Ovary (tissue), 9 donors: ENCODE results near the gene PCSK2. TPM values are rescaled to one million over a fixed set of nuclear protein-coding genes. Genes with fewer than 3 reads are reported as not detected.

ENCODE experiments used
- DNase-seq, 5 donors: peaks; one replicate each; pipeline ENCODE4 v3.0.0-alpha.2; 2019 to 2020
- H3K27ac ChIP-seq, 2 donors: fragments of 200-600 bp; one replicate each; pipeline versions ENCODE4 v1.5.1 to v1.8.0; 2019 to 2022
- H3K27me3 ChIP-seq: fragments of 200-600 bp; one replicate; pipeline ENCODE4 v1.8.0; 2022
- H3K36me3 ChIP-seq: fragments of 200-600 bp; sonication (generic); one replicate; pipeline ENCODE4 v1.5.1; 2019
- H3K4me1 ChIP-seq: one replicate; pipeline ENCODE4 v1.8.1; 2013; ENCODE audit warnings: mild to moderate bottlenecking, moderate library complexity; ENCODE audit not compliant: insufficient read depth
- H3K4me3 ChIP-seq: fragments of 200-600 bp; sonication (generic); one replicate; pipeline ENCODE4 v1.5.1; 2017
- H3K9me3 ChIP-seq, 2 donors: fragments of 200-600 bp in 1 of 2; sonication (generic) in 1 of 2; one replicate each; pipeline versions ENCODE4 v1.5.1 to v1.8.1; 2013 to 2019; ENCODE audit warnings: mild to moderate bottlenecking in 1 of 2, moderate library complexity in 1 of 2
- CTCF ChIP-seq, 3 donors: fragments of 450-650 bp in 2 of 3; fragments of 200-600 bp in 1 of 3; IDR thresholded peaks; one replicate each; pipeline versions ENCODE4 v1.5.1 to v1.8.0; 2016 to 2022; ENCODE audit warnings: antibody characterized with exemption in 3 of 3, mild to moderate bottlenecking in 1 of 3
- EP300 ChIP-seq: sonication (generic); formaldehyde crosslinking; IDR thresholded peaks from one replicate; pipeline ENCODE4 v1.6.1; 2017; ENCODE audit warnings: antibody characterized with exemption
- POLR2A ChIP-seq: fragments of 450-650 bp; IDR thresholded peaks from one replicate; pipeline ENCODE4 v1.6.1; 2017; ENCODE audit warnings: antibody characterized with exemption, mild to moderate bottlenecking, moderate library complexity
- WGBS, 3 donors: extraction: QIAGEN DNeasy Blood & Tissue Kit in 1 of 3; methylation state at CpG; one replicate each; pipeline versions ENCODE4 v1.1.5 to v1.1.7; 2013 to 2017; 5-methylcytosine and 5-hydroxymethylcytosine counted together
- intact Hi-C, 4 donors: fragments of 100-400 bp; cut with DNase I; formaldehyde crosslinking; loops; one replicate each; pipeline versions ENCODE4 v1.11.0 to v1.15.1; 2022 to 2023
- polyA plus RNA-seq, 2 donors: library from polyadenylated mRNA; stranded (reverse); fragments of 200-250 nt in 1 of 2; fragments of 350-450 nt in 1 of 2; fragmentation: Illumina TruSeq in 1 of 2; extraction: RNeasy Lipid Tissue Mini Kit (QIAGEN cat#74804) in 1 of 2; gene quantifications; one replicate each; pipeline ENCODE4 v1.2.3, GENCODE V29; 2013 to 2014
- total RNA-seq, 7 donors: library from RNA; depleted of rRNA in 2 of 7; stranded (reverse); fragments of >200 nt in 2 of 7; fragmentation: NEBNext Ultra II Directional in 3 of 7; extraction: Animal tissue kit (Norgen Biotek cat#: 25700) in 3 of 7; gene quantifications; one replicate each; pipeline versions ENCODE4 v1.1.0 to v1.2.4, GENCODE V29; 2016 to 2023
- donor health status: DM: no; HTN: no; CAD: no; lungs with moderate emphysema.
- donor health status: DM: no; HTN: no; CAD: no.
- donor health status: Bipolar disorder and iron deficiency.
- donor health status: DM: yes; HTN: yes; CAD: no.
- donor health status: DM: no; HTN: no; CAD: no.
- donor health status: DM: yes; HTN: yes; CAD: no.

The PCSK2 gene
- total and polyA plus RNA-seq, 9 donors, result 3.0 to 27.8 (median 6.7) TPM

- no peak for DNase-seq
- H3K4me3 ChIP-seq, result no peak overlapping the region
- H3K27me3 ChIP-seq, result no peaks in the 10 kb centered on the region
- no peaks in the 10 kb centered on the region for H3K9me3 ChIP-seq
- H3K4me1 ChIP-seq, result no peaks in the 10 kb centered on the region
- TF ChIP-seq CTCF (IDR thresholded peaks at IDR 0.05), result no peak
- no peak for TF ChIP-seq EP300
- H3K36me3 ChIP-seq, result no peaks in the 10 kb centered on the region
- no peak overlapping the region for H3K27ac ChIP-seq
- intact Hi-C loops, result no loop called here
Observed at GRCh38 chr20:17385798-17386197, 159.0 kb downstream of the PCSK2 start.

GRCh38 chr20:17390655-17391054, 163.8 kb downstream of the PCSK2 start:
- TF ChIP-seq POLR2A, result no peak
- TF ChIP-seq CTCF (IDR thresholded peaks at IDR 0.05), result no peak
- no peak for TF ChIP-seq EP300
- H3K4me3 ChIP-seq, result no peak overlapping the region
- no peaks in the 10 kb centered on the region for H3K36me3 ChIP-seq
- H3K27ac ChIP-seq, result no peak overlapping the region
- no peaks in the 10 kb centered on the region for H3K4me1 ChIP-seq
- DNase-seq, result no peak
- 80 to 84% (median 82%) methylated on average over 5 of the region's 5 CpGs for WGBS, 3 donors
- H3K9me3 ChIP-seq, result no peaks in the 10 kb centered on the region
- H3K27me3 ChIP-seq, result no peaks in the 10 kb centered on the region
- intact Hi-C loops, result no loop called here

GRCh38 chr20:17391127-17391771, 164.4 kb downstream of the PCSK2 start:
- intact Hi-C loops, result no loop called here
- H3K9me3 ChIP-seq, result no peaks in the 10 kb centered on the region
- TF ChIP-seq CTCF (IDR thresholded peaks at IDR 0.05), result no peak
- TF ChIP-seq EP300, result no peak
- TF ChIP-seq POLR2A, result no peak
- H3K27ac ChIP-seq, result no peak overlapping the region
- no peak for DNase-seq
- 54 to 72% (median 65%) methylated on average over 2 of the region's 2 CpGs for WGBS, 3 donors
- no peaks in the 10 kb centered on the region for H3K27me3 ChIP-seq
- H3K36me3 ChIP-seq, result no peaks in the 10 kb centered on the region
- H3K4me3 ChIP-seq, result no peak overlapping the region
- H3K4me1 ChIP-seq, result no peaks in the 10 kb centered on the region

- 43 to 57% (median 51%) methylated on average over 5 of the region's 5 CpGs for WGBS, 3 donors
- no peak for DNase-seq
- TF ChIP-seq POLR2A (no peak), EP300 (no peak), CTCF (IDR thresholded peaks at IDR 0.05) (no peak)
Observed at GRCh38 chr20:17394411-17394810, 167.6 kb downstream of the PCSK2 start.

More at GRCh38 chr20:17394411-17394810, 167.6 kb downstream of the PCSK2 start:
- Histone ChIP-seq H3K27me3 (no peaks in the 10 kb centered on the region), H3K36me3 (no peaks in the 10 kb centered on the region), H3K9me3 (no peaks in the 10 kb centered on the region), H3K27ac (no peak overlapping the region), H3K4me1 (no peaks in the 10 kb centered on the region), H3K4me3 (no peak overlapping the region)
- intact Hi-C loops, result no loop called here
